Cerebellar nuclear complex (tissue), 1 donor: ENCODE measurements around the gene ERBB4.

ENCODE experiments used
- DNase-seq, 2 experiments: peaks; one replicate each; lab custom pipeline; 2025; lab: John Stamatoyannopoulos, UW

ERBB4 gene

GRCh38 chr2:212538305-212539071 lies at the start of gene ERBB4:
Gene ERBB4, minus strand, starts transcription at chr2:212538802. Its CDS starts 272 bp downstream, at chr2:212538530.
- no peak for DNase-seq

GRCh38 chr2:212580117-212580516 lies 41.5 kb upstream of the ERBB4 start:
- DNase-seq = no peak

GRCh38 chr2:212556296-212556695 lies 17.7 kb upstream of the ERBB4 start:
- DNase-seq = no peak

GRCh38 chr2:212554233-212554632 lies 15.6 kb upstream of the ERBB4 start:
- DNase-seq = no peak

GRCh38 chr2:212549941-212550340 lies 11.3 kb upstream of the ERBB4 start:
- no peak for DNase-seq

- DNase-seq = no peak
Observed at GRCh38 chr2:212549463-212549862, 10.9 kb upstream of the ERBB4 start.

GRCh38 chr2:212548455-212548819 lies 9.8 kb upstream of the ERBB4 start:
- DNase-seq = no peak

GRCh38 chr2:212547716-212548454 lies 9.3 kb upstream of the ERBB4 start:
- DNase-seq = no peak

GRCh38 chr2:212546669-212547068 lies 8.1 kb upstream of the ERBB4 start:
- DNase-seq = no peak

GRCh38 chr2:212540341-212540740 lies 1.7 kb upstream of the ERBB4 start:
- DNase-seq = no peak

GRCh38 chr2:212539072-212539880 lies 674 bp upstream of the ERBB4 start:
- peak in 1 of 2 experiments; percentile 58 for DNase-seq

GRCh38 chr2:212537726-212538304 lies 787 bp downstream of the ERBB4 start:
- no peak for DNase-seq

- no peak for DNase-seq
Observed at GRCh38 chr2:212536817-212537725, 1.5 kb downstream of the ERBB4 start.

- peak in 1 of 2 experiments; percentile 34 for DNase-seq
Observed at GRCh38 chr2:212535996-212536816, 2.4 kb downstream of the ERBB4 start.

GRCh38 chr2:212534336-212534735 lies 4.3 kb downstream of the ERBB4 start:
- DNase-seq = no peak

GRCh38 chr2:212532585-212532984 lies 6.0 kb downstream of the ERBB4 start:
- DNase-seq = no peak

- no peak for DNase-seq
Observed at GRCh38 chr2:212532087-212532486, 6.5 kb downstream of the ERBB4 start.

- no peak for DNase-seq
Observed at GRCh38 chr2:212531499-212531898, 7.1 kb downstream of the ERBB4 start.

- no peak for DNase-seq
Observed at GRCh38 chr2:212530991-212531390, 7.6 kb downstream of the ERBB4 start.

- no peak for DNase-seq
Observed at GRCh38 chr2:212530373-212530772, 8.2 kb downstream of the ERBB4 start.
